ENCODE measurements around the gene ACOT11.

DNA sequence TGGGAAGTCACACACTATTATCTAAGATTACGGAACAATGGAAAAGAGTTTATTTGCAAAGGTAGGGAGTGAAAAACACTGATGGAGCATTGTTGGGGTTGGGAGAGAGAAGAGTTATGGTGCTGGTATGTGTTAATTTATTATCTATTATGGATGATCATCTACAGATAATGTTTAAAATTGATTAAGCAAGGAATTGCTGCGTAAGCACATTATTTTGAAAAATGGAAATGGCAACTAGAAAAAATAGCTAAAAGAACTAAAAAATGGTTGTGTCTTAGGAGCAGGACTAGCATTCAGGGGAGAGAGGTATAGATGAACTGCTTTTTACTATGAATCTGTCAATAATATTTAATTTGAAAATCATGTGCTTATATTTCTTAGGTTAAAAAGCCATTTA is 16.0 kb upstream of the ACOT11 start:
- TF ChIP-seq RFX5 (IDR thresholded peaks at IDR 0.05; ENCODE audit: low read depth, low read length) (no peak), MAZ (IDR thresholded peaks at IDR 0.05; ENCODE audit: borderline replicate concordance, low read depth, low read length) (no peak), MXI1 (IDR thresholded peaks at IDR 0.05; ENCODE audit: borderline replicate concordance, low read depth, low read length) (no peak), RAD21 (IDR thresholded peaks at IDR 0.05; ENCODE audit: low read length) (no peak)
- TF ChIP-seq, protein P1, sequence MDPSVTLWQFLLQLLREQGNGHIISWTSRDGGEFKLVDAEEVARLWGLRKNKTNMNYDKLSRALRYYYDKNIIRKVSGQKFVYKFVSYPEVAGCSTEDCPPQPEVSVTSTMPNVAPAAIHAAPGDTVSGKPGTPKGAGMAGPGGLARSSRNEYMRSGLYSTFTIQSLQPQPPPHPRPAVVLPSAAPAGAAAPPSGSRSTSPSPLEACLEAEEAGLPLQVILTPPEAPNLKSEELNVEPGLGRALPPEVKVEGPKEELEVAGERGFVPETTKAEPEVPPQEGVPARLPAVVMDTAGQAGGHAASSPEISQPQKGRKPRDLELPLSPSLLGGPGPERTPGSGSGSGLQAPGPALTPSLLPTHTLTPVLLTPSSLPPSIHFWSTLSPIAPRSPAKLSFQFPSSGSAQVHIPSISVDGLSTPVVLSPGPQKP (IDR thresholded peaks at IDR 0.05; ENCODE audit: borderline replicate concordance, low read depth, low read length): no peak
- TF ChIP-seq, protein P2, sequence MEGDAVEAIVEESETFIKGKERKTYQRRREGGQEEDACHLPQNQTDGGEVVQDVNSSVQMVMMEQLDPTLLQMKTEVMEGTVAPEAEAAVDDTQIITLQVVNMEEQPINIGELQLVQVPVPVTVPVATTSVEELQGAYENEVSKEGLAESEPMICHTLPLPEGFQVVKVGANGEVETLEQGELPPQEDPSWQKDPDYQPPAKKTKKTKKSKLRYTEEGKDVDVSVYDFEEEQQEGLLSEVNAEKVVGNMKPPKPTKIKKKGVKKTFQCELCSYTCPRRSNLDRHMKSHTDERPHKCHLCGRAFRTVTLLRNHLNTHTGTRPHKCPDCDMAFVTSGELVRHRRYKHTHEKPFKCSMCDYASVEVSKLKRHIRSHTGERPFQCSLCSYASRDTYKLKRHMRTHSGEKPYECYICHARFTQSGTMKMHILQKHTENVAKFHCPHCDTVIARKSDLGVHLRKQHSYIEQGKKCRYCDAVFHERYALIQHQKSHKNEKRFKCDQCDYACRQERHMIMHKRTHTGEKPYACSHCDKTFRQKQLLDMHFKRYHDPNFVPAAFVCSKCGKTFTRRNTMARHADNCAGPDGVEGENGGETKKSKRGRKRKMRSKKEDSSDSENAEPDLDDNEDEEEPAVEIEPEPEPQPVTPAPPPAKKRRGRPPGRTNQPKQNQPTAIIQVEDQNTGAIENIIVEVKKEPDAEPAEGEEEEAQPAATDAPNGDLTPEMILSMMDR (conservative IDR thresholded peaks at IDR 0.05; ENCODE audit: low read depth, low read length): no peak
